GM21423 (cell line): ENCODE results near the gene LTBP1.

Experiments used
- ATAC-seq: cut with Tn5 transposase; IDR thresholded peaks from one replicate; pipeline ENCODE4 v1.9.1; 2021; ENCODE audit warnings: mild to moderate bottlenecking, moderate library complexity; ENCODE audit not compliant: unreplicated experiment

Gene LTBP1

DNA sequence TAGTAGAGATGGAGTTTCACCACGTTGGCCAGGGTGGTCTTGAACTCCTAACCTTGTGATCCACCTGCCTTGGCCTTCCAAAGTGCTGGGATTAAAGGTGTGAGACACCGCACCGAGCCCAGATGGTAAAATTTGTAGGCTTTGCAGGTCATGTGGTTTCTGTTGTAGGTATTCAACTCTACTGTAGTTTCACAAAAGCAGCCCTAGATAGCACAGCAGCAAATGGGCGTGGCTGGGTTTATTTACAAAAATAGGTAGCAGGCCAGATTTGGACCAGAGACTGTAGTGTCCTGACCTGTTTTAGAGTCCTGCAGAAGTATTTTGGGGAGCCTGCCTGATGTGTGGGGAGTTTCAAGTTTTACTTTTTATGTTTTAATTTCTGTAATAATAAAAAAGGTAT is 445.6 kb downstream of the LTBP1 start:
- ATAC-seq = no peak

DNA sequence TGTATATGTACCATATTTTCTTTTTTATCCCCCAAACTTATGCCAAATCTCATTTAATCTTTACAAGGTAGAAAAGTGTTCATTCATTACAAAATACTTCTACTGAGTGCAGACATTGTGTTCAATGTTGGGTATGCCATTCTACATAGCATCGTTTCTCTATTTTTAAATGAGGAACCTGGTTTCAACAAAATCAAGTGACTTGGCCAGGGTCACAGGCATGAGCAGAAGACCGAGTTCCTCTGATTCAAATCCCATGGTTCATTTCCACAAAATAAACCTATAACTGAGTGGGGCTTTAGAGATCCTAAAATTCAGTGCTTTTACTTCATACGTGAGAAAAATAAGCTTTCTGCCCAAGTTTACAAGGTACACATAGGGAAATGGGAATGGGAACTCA is 448.3 kb downstream of the LTBP1 start:
- ATAC-seq = no peak

DNA sequence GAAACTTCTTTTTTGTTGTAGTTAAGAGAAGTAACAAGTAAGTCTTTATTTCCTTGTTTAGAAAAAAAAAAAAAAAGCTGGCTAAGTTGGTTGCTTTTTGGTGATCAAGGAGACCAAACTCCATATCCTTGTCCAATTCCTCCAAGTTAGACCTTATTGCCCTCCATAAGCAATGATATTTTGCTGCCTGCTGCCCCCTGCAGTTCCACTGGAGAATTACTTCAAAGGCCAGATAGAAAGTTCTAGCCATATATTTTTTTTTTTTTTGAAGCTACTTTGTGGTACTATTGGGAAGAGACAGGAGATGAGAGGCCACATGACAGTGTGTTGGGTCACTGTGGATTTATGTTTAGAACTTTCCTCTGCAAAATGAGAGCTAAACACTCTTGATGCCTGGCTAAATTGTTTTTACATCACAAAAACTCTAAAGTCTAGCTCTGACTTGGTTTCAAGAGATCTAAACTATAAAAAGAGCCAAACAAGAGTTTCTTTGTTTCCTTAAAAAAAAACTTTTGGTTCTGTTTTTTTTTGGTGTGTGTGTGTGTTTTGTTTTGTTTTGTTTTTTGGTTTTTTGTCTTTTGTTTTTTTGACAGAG is 449.0 kb downstream of the LTBP1 start:
- peak; percentile 49 for ATAC-seq

DNA sequence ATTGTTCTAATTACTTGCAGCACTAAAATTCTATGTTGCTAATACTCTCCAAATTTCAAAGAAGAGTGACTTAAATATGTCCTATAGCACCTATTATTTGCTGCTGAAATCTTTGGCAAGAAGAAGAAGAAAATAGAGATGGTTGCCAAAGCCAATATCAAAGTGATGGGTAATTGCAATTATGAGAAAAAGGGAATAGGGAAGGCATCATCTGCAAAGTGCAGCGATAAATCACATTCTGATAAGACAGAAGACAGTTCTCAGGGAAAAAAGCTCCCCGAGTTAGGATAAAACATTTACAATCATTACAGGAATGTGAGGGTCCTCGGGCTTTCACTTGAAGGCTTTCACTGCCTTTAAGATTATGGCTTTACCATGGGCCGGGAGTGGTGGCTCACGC is 457.6 kb downstream of the LTBP1 start:
- ATAC-seq = no peak

GRCh38 chr2:33406622-33407021 is 459.9 kb downstream of the LTBP1 start:
- no peak for ATAC-seq

- ATAC-seq = no peak
Observed at GRCh38 chr2:33408109-33408508, 461.4 kb downstream of the LTBP1 start.

- no peak for ATAC-seq
Observed at GRCh38 chr2:33409417-33409955, 462.7 kb downstream of the LTBP1 start.

- no peak for ATAC-seq
Observed at GRCh38 chr2:33411765-33412164, 465.0 kb downstream of the LTBP1 start.

- ATAC-seq = no peak
Observed at GRCh38 chr2:33412920-33413319, 466.2 kb downstream of the LTBP1 start.

DNA sequence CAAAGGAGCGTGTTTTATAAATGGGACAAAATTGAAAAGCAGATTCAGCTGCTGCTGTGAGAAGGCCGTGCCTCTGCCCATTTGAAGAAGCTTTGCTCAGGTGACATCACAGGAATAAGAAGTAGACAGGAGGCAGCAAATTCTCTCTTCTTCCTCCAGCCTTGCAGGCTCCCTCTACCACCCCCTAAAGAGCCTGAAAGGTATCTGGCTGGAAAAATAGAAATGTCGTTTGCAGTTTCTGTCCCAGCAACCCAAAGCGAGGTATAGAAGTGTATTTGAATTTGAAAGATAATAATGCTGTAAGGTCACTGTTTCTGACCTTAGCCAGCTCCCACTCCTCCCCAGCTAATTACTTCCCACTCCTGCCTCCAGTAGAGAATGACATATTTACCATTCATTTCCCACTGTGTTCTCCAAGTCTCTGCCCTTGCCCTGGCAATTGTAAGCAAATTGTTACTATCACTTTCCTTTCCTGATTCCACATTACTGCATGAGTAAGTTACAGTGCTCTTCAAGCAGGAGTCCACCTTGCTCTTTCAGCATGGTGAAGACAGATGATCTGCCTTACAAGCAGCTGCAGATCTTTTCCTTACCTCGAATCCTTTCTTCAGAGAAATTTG is 472.9 kb downstream of the LTBP1 start:
- ATAC-seq = no peak

GRCh38 chr2:33420726-33421125 is 474.0 kb downstream of the LTBP1 start:
- ATAC-seq = no peak

DNA sequence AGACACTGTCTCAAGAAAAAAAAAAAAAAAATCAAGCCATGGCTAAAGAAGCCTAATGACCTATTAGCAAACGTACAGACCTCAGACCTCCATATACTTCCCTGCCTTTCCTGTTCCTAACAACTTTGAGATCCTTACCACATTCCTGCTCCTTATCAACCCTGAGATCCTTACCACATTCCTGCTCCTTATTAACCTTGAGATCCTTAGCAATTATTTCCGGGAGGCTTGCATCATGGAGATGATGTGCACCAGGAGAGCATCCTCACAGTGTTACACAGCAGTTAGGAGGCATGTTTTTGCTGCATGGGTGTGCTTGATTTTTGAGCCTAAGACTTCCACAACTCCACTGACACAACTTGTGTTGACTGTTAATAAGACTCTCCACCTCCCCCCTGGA is 475.1 kb downstream of the LTBP1 start:
- no peak for ATAC-seq

DNA sequence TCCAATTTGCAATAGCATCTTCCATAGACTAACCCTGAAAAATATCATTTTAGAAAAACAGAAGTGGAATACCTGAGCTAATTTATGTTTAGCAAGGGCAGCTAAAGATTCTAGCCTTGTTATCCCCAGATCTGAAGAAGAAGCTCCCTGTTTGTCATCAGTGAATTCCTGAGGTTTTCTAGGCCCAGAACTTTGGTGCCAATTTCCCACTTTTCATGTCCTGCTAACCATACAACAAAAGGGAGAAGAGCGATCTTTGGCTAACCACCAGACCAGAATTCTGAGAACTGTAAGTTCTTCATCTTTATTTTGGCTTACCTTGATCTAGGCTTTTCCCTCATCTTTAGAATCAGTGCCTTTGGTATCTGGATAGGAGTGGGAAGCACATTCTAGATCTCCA is 478.4 kb downstream of the LTBP1 start:
- ATAC-seq = no peak

GRCh38 chr2:33425586-33426031 is 478.9 kb downstream of the LTBP1 start:
- ATAC-seq = no peak

DNA sequence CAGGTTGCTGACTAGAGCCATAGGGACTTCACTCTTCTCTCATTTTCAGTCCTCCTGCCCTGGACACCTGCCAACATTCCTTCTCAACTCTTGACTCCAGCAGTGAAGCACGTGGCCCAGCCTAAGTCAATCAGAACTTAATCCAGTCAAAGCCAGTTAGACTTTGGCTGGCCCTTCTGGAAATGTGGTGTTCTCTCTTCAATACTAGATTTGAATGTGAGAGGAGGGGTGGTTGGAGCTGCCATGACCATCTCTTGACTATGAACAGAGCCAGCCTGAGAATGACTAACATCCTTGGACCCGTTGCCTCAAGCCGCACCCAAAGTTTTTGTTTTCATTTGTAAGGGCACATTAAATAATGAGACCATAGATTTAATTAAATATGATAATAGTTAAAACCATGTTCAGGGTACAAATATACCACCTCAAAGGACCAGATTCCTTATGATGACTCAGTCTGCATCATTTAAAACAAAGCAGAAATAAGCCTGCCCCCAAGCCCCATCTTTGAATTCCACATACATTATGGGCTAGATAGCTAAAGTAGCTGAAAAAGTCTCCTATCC is 480.0 kb downstream of the LTBP1 start:
- no peak for ATAC-seq

DNA sequence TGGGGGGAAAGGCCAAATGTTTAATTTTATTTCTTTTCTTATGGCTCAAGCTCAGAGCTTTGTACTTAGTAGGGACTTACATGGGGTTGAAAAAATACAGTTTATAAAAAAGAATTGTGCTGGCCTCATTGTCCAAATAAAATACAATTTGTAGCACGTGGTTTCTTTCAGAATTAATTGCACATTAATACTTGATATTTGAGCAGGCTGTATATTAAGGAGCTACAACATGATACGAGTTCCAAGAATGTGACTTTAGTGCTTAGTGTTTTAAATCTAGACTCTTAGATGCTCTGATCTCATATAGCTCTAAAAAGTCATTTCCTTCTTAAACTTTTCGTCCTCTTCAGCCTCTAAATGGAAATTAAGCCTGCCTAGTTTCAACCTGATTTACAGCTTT is 483.3 kb downstream of the LTBP1 start:
- no peak for ATAC-seq

DNA sequence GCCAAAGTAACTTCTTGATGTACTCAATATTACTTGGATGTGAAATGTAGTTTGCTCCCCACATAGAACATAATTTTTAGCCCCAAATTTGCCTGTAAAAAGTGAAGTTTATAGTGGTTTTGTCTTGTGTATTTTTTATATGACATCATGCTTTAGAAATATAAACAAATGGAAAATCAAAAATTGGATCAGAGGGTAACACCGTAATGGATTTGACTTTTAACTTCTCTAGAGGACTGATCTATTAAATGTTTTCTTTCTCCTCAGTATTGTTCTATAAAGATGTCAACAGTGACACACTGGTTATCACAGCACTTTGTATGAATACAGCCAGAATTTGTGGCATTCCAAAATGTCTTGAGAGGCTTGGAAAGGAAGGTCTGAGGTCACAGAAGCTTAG is 484.1 kb downstream of the LTBP1 start:
- no peak for ATAC-seq

- ATAC-seq = no peak
Observed at GRCh38 chr2:33432871-33433270, 486.1 kb downstream of the LTBP1 start.

DNA sequence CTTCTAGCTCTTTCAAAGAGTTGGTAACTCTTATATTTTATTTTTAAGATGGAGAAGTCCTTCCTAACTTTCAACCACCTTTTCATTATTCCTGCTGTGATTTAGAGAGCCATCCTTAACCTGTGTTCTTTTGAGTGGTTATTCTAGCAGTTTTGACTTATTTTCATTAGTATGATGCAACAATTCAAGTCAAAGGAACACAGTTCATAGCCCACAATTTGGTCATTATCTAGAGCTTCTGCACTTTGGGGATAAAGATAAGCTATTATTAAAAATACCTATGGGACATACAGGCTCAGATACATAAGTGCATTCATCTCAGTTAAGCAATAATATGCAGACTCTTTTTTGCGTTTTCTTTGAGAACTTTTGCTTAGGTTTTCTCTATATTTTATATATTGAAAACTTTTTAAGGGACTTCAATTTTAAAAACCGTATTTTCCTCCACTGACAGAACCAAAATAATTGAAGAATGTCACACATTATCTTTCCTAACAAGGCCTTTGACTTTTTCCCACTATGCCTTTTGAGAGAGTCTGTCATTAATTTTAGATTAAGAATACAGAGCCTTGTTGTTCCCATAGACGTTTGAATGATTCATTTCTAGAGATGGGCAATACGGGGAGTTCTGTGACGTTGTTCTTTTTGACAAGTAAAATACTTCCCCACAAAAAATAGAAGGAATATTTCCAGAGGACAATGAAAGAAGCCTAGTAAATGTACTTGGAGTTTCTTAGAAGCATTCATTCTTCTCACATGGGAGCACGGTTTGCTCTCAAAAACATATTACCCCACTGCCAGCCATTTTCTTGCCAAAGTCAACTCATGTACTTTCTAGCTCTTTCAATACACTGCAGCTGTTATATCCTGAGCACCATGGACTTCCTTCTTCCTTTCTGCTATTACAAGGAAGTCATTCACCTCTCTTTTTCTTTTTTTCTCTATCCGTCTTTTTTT is 486.8 kb downstream of the LTBP1 start:
- no peak for ATAC-seq

- no peak for ATAC-seq
Observed at GRCh38 chr2:33435518-33435917, 488.8 kb downstream of the LTBP1 start.

- ATAC-seq = no peak
Observed at GRCh38 chr2:33436083-33436482, 489.3 kb downstream of the LTBP1 start.
